Trophoblast cell (in vitro differentiated cells and primary cell): ENCODE measurements around the gene POU5F1.

Experiments used
- DNase-seq, 2 donors: peaks; one replicate each; pipeline ENCODE4 v3.0.0-alpha.2; 2016
- H2AFZ ChIP-seq: 2 replicates; pipeline ENCODE4 v1.6.1; 2013; ENCODE audit warnings: low read length, moderate library complexity, mild to moderate bottlenecking; ENCODE audit not compliant: insufficient read depth, poor library complexity
- H2AK5ac ChIP-seq: 2 replicates; pipeline ENCODE4 v1.6.1; 2013; ENCODE audit warnings: mild to moderate bottlenecking, low read length
- H2BK120ac ChIP-seq: 2 replicates; pipeline ENCODE4 v1.6.1; 2013; ENCODE audit warnings: low read length, mild to moderate bottlenecking, moderate library complexity; ENCODE audit not compliant: insufficient read depth, poor library complexity
- H2BK12ac ChIP-seq: 2 replicates; pipeline ENCODE4 v1.6.1; 2013; ENCODE audit warnings: mild to moderate bottlenecking, low read length, moderate library complexity
- H2BK5ac ChIP-seq: 2 replicates; pipeline ENCODE4 v1.6.1; 2013; ENCODE audit warnings: low read length, low read depth, moderate library complexity, mild to moderate bottlenecking; ENCODE audit not compliant: poor library complexity
- H3K14ac ChIP-seq: 2 replicates; pipeline ENCODE4 v1.6.1; 2013; ENCODE audit warnings: mild to moderate bottlenecking, low read length
- H3K18ac ChIP-seq: 2 replicates; pipeline ENCODE4 v1.6.1; 2013; ENCODE audit warnings: mild to moderate bottlenecking, low read length
- H3K23ac ChIP-seq: 2 replicates; pipeline ENCODE4 v1.6.1; 2013; ENCODE audit warnings: low read length
- H3K27ac ChIP-seq: 2 replicates; pipeline ENCODE4 v1.5.1; 2013; ENCODE audit warnings: low read depth, mild to moderate bottlenecking, inconsistent platforms, low read length, moderate library complexity
- H3K27me3 ChIP-seq: 2 replicates; pipeline ENCODE4 v1.6.1; 2013; ENCODE audit warnings: inconsistent platforms, mild to moderate bottlenecking, low read length, moderate library complexity; ENCODE audit not compliant: insufficient read depth
- H3K36me3 ChIP-seq, 2 experiments: 1 replicate in 1 of 2; 2 replicates in 1 of 2; pipeline ENCODE4 v1.6.1; 2013; ENCODE audit warnings: low read length in 2 of 2, mild to moderate bottlenecking in 2 of 2, moderate library complexity in 1 of 2; ENCODE audit not compliant: insufficient read depth in 2 of 2, control insufficient read depth in 1 of 2
- H3K4ac ChIP-seq: 2 replicates; pipeline ENCODE4 v1.6.1; 2013; ENCODE audit warnings: low read depth, mild to moderate bottlenecking, low read length, moderate library complexity
- H3K4me1 ChIP-seq, 2 experiments: 1 replicate in 1 of 2; 2 replicates in 1 of 2; pipeline ENCODE4 v1.6.1; 2013; ENCODE audit warnings: low read length in 2 of 2, mild to moderate bottlenecking in 2 of 2, moderate library complexity in 1 of 2; ENCODE audit not compliant: insufficient read depth in 2 of 2, control insufficient read depth in 1 of 2
- H3K4me2 ChIP-seq: 2 replicates; pipeline ENCODE4 v1.6.1; 2013; ENCODE audit warnings: inconsistent platforms, mild to moderate bottlenecking, low read length, moderate library complexity
- H3K4me3 ChIP-seq: 2 replicates; pipeline ENCODE4 v1.5.1; 2013; ENCODE audit warnings: mild to moderate bottlenecking, low read depth, low read length, inconsistent platforms
- H3K79me1 ChIP-seq: one replicate; pipeline ENCODE4 v1.6.1; 2013; ENCODE audit warnings: low read length
- H3K79me2 ChIP-seq: 2 replicates; pipeline ENCODE4 v1.6.1; 2013; ENCODE audit warnings: low read length, mild to moderate bottlenecking; ENCODE audit not compliant: control insufficient read depth, insufficient read depth, poor library complexity
- H3K9ac ChIP-seq: 2 replicates; pipeline ENCODE4 v1.6.1; 2013; ENCODE audit warnings: mild to moderate bottlenecking, low read length
- H3K9me3 ChIP-seq: 2 replicates; pipeline ENCODE4 v1.6.1; 2013; ENCODE audit warnings: low read depth, mild to moderate bottlenecking, control low read depth, inconsistent platforms, low read length; ENCODE audit not compliant: insufficient read depth
- H4K12ac ChIP-seq: 2 replicates; pipeline ENCODE4 v1.6.1; 2013; ENCODE audit warnings: low read depth, mild to moderate bottlenecking, low read length, moderate library complexity
- H4K8ac ChIP-seq: 2 replicates; pipeline ENCODE4 v1.6.1; 2013; ENCODE audit warnings: low read depth, mild to moderate bottlenecking, low read length, moderate library complexity
- H4K91ac ChIP-seq: one replicate; pipeline ENCODE4 v1.6.1; 2013; ENCODE audit warnings: low read depth, mild to moderate bottlenecking, low read length, moderate library complexity
- WGBS: extraction: QIAGEN DNeasy Blood & Tissue Kit; methylation state at CpG from one replicate; pipeline ENCODE4 v1.1.7; 2013; ENCODE audit warnings: missing lambda C conversion rate; ENCODE audit not compliant: insufficient read length, insufficient coverage; ENCODE audit errors: extremely low coverage; 5-methylcytosine and 5-hydroxymethylcytosine counted together

POU5F1 gene

DNA sequence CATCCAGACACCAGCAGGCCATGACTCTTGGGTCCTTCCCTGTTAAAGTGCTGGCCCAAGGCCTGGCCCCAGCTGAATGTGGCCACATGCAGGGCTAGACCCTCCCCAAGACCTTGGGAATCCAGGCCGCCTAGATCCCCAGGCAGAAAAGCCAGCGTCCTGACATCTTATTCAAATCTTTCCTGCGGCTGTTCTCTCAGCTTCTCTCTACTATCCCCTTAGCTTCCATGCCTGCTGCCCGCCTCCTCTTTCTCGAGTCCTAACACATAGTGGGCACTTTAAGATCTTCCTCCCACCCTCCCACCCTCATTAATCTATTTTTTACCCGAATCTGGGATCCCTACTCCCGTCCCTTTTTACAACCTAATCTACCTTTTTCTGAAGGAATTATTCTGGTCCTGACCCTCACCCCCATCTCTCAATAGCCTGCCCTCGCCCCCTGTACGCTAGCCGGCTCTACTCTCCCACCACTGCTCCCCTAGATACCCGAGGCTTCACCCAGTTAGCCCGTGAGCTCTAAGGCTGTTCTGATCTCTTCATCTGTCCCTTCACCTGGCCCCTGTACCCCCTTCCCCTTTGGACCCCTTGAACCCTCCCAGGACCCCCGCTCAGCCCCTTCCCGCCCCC, 12.9 kb downstream of the POU5F1 start, which contains the start of gene CCHCR1:
CCHCR1 (minus strand) TSS at position 290 of the 627 bp plus-strand sequence; CDS start at position 88, 202 bp downstream.
- no peak within 1 kb of the TSS for H2BK12ac ChIP-seq
- DNase-seq, result no peak
- WGBS, result no CpG with 5 or more reads among the region's 14 CpGs

DNA sequence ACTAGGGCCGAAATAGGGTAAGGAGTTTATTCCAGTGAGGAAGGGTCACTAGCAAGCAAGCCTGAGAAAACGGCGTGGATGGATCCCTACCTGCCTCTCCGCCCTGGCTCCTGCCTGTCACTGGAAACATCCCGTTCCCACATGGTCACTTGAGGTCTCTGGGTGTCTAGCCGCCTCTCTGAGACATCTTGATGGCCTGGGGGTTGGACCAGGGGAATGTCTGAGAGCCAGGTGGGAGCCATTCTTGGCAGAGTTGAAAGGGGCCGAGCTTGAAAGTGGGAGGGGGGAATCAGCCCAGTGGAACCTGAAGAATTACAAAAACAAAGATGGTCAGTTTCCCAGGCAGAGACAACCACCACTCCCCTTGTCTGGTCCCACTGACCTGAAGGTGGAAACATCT, 13.8 kb downstream of the POU5F1 start:
- no CpG with 5 or more reads among the region's 7 CpGs for WGBS
- Histone ChIP-seq H3K23ac (no peak overlapping the region), H3K18ac (no peak overlapping the region), H3K9me3 (no peaks in the 10 kb centered on the region), H3K4me2 (no peak overlapping the region), H2BK12ac (no peak overlapping the region), H3K79me1 (peaks cover 4% of the 10 kb centered on the region), H4K12ac (no peak overlapping the region), H4K8ac (no peak overlapping the region), H2BK120ac (no peak overlapping the region), H3K4ac (no peak overlapping the region), H2AK5ac (no peak overlapping the region), H3K4me3 (no peak overlapping the region), H3K27me3 (no peaks in the 10 kb centered on the region), H3K9ac (no peak overlapping the region), H2BK5ac (no peak overlapping the region), H3K4me1 (peaks cover 10 to 13% of the 10 kb centered on the region in 2 experiments), H2AFZ (no peak overlapping the region), H4K91ac (no peak overlapping the region), H3K36me3 (peaks cover 10 to 11% of the 10 kb centered on the region in 2 experiments), H3K14ac (no peak overlapping the region), H3K79me2 (peaks cover 2% of the 10 kb centered on the region), H3K27ac (no peak overlapping the region)
- DNase-seq, result no peak

More for the DNA sequence above, 12.9 kb downstream of the POU5F1 start, which contains the start of gene CCHCR1:
- Histone ChIP-seq H2AK5ac (no peak within 1 kb of the TSS), H3K9ac (peak within 1 kb of the TSS; percentile 95), H3K4me2 (peak within 1 kb of the TSS; percentile 92), H3K79me1 (peaks cover 4% of the 10 kb centered on the region), H3K27me3 (no peaks in the 10 kb centered on the region), H4K91ac (peak within 1 kb of the TSS; percentile 51), H3K14ac (peak within 1 kb of the TSS; percentile 43), H4K12ac (peak within 1 kb of the TSS; percentile 45), H3K4me1 (peaks cover 10 to 13% of the 10 kb centered on the region in 2 experiments), H3K4ac (no peak within 1 kb of the TSS), H3K27ac (no peak within 1 kb of the TSS), H2BK120ac (no peak within 1 kb of the TSS), H4K8ac (peak within 1 kb of the TSS; percentile 73), H2AFZ (peak within 1 kb of the TSS; percentile 99), H2BK5ac (peak within 1 kb of the TSS; percentile 17), H3K9me3 (no peaks in the 10 kb centered on the region), H3K23ac (no peak within 1 kb of the TSS), H3K18ac (no peak within 1 kb of the TSS), H3K79me2 (peaks cover 2% of the 10 kb centered on the region), H3K4me3 (peak within 1 kb of the TSS; percentile 85), H3K36me3 (peaks cover 12 to 17% of the 10 kb centered on the region in 2 experiments)

GRCh38 chr6:31154436-31154835, 16.0 kb downstream of the POU5F1 start:
- no peak overlapping the region for H2AK5ac ChIP-seq
- H3K4me1 ChIP-seq, result peaks cover 7 to 10% of the 10 kb centered on the region in 2 experiments
- H3K79me1 ChIP-seq, result peaks cover 4% of the 10 kb centered on the region
- H2BK120ac ChIP-seq, result no peak overlapping the region
- H2BK12ac ChIP-seq, result no peak overlapping the region
- no CpG with 5 or more reads among the region's 15 CpGs for WGBS
- no peak overlapping the region for H3K4me3 ChIP-seq
- no peaks in the 10 kb centered on the region for H3K9me3 ChIP-seq
- H3K4me2 ChIP-seq, result no peak overlapping the region
- no peak overlapping the region for H2AFZ ChIP-seq
- H3K18ac ChIP-seq, result no peak overlapping the region
- peaks cover 2% of the 10 kb centered on the region for H3K79me2 ChIP-seq
- H3K27ac ChIP-seq, result no peak overlapping the region
- H3K27me3 ChIP-seq, result no peaks in the 10 kb centered on the region
- no peak overlapping the region for H4K91ac ChIP-seq
- no peak overlapping the region for H2BK5ac ChIP-seq
- peaks cover 20 to 24% of the 10 kb centered on the region in 2 experiments for H3K36me3 ChIP-seq
- H4K8ac ChIP-seq, result no peak overlapping the region
- DNase-seq, result no peak
- no peak overlapping the region for H4K12ac ChIP-seq
- H3K4ac ChIP-seq, result no peak overlapping the region
- no peak overlapping the region for H3K9ac ChIP-seq
- no peak overlapping the region for H3K23ac ChIP-seq
- H3K14ac ChIP-seq, result no peak overlapping the region

DNA sequence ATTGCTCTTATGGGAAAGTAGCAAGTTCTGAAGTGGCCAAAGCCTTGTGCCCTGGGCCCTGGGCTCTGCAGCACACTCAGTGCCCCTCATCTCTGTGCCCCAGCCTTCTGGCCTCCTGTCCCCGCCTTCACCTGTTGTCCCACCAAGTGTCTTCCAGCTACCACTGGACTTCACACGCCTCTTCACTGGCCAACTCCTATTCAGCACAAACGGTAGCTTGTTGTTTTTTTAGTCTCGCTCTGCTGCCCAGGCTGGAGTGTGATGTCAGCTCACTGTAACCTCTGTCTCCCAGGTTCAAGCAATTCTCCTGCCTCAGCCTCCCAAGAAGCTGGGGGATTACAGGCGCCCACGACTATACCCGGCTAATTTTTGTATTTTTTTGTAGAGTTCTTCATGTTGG, 17.7 kb downstream of the POU5F1 start:
- Histone ChIP-seq H2BK5ac (no peak overlapping the region), H3K9ac (no peak overlapping the region), H3K18ac (no peak overlapping the region), H3K27me3 (no peaks in the 10 kb centered on the region), H3K4ac (no peak overlapping the region), H2BK12ac (no peak overlapping the region), H4K12ac (no peak overlapping the region), H3K14ac (no peak overlapping the region), H3K36me3 (peaks cover 24 to 32% of the 10 kb centered on the region in 2 experiments), H3K23ac (no peak overlapping the region), H4K91ac (no peak overlapping the region), H3K27ac (no peak overlapping the region), H3K79me1 (peaks cover under 1% of the 10 kb centered on the region), H3K4me2 (no peak overlapping the region), H2AK5ac (no peak overlapping the region), H4K8ac (no peak overlapping the region), H3K4me1 (peaks cover 3 to 4% of the 10 kb centered on the region in 2 experiments), H2AFZ (no peak overlapping the region), H3K9me3 (peaks cover 4% of the 10 kb centered on the region), H2BK120ac (no peak overlapping the region), H3K79me2 (peaks cover 1% of the 10 kb centered on the region), H3K4me3 (no peak overlapping the region)
- DNase-seq, result no peak
- WGBS, result no CpG with 5 or more reads among the region's 7 CpGs
